ENCODE results near the gene PAK1.

The PAK1 gene

GRCh38 chr11:77289737-77290136 is 184.2 kb downstream of the PAK1 start:
- Mint-ChIP-seq H3K36me3 (ENCODE audit: low read depth) (no peaks in the 10 kb centered on the region), H3K27ac (no peak overlapping the region), H3K27me3 (peaks cover 41% of the 10 kb centered on the region), H3K4me1 (ENCODE audit: low read depth) (no peaks in the 10 kb centered on the region), H3K9me3 (no peaks in the 10 kb centered on the region), H3K4me3 (no peak overlapping the region)
- no peak for DNase-seq

GRCh38 chr11:77287615-77288273 is 186.2 kb downstream of the PAK1 start:
- Mint-ChIP-seq H3K36me3 (ENCODE audit: low read depth) (no peaks in the 10 kb centered on the region), H3K4me3 (no peak overlapping the region), H3K9me3 (no peaks in the 10 kb centered on the region), H3K27ac (no peak overlapping the region), H3K27me3 (peaks cover 37% of the 10 kb centered on the region), H3K4me1 (ENCODE audit: low read depth) (no peaks in the 10 kb centered on the region)
- DNase-seq: no peak

- Mint-ChIP-seq H3K27ac (no peak overlapping the region), H3K27me3 (peaks cover 37% of the 10 kb centered on the region), H3K36me3 (ENCODE audit: low read depth) (no peaks in the 10 kb centered on the region), H3K4me3 (no peak overlapping the region), H3K9me3 (no peaks in the 10 kb centered on the region), H3K4me1 (ENCODE audit: low read depth) (no peaks in the 10 kb centered on the region)
- no peak for DNase-seq
Measured at GRCh38 chr11:77287136-77287535, 186.8 kb downstream of the PAK1 start.

GRCh38 chr11:77284476-77285468 is 189.1 kb downstream of the PAK1 start:
- Mint-ChIP-seq H3K4me3 (no peak overlapping the region), H3K27ac (no peak overlapping the region), H3K27me3 (peaks cover 37% of the 10 kb centered on the region), H3K9me3 (no peaks in the 10 kb centered on the region), H3K4me1 (ENCODE audit: low read depth) (no peaks in the 10 kb centered on the region), H3K36me3 (ENCODE audit: low read depth) (no peaks in the 10 kb centered on the region)
- no peak for DNase-seq

GRCh38 chr11:77283101-77283500 is 190.8 kb downstream of the PAK1 start:
- H3K27me3 Mint-ChIP-seq: peaks cover 42% of the 10 kb centered on the region
- no peaks in the 10 kb centered on the region for H3K4me1 Mint-ChIP-seq (ENCODE audit: low read depth)
- no peak overlapping the region for H3K27ac Mint-ChIP-seq
- DNase-seq: no peak
- no peaks in the 10 kb centered on the region for H3K36me3 Mint-ChIP-seq (ENCODE audit: low read depth)
- H3K4me3 Mint-ChIP-seq: no peak overlapping the region
- no peaks in the 10 kb centered on the region for H3K9me3 Mint-ChIP-seq

GRCh38 chr11:77278595-77279506 is 195.0 kb downstream of the PAK1 start:
- H3K4me3 Mint-ChIP-seq: no peak overlapping the region
- DNase-seq: no peak
- H3K4me1 Mint-ChIP-seq (ENCODE audit: low read depth): no peaks in the 10 kb centered on the region

GRCh38 chr11:77276271-77276670 is 197.6 kb downstream of the PAK1 start:
- Mint-ChIP-seq H3K27me3 (peaks cover 24% of the 10 kb centered on the region), H3K4me1 (ENCODE audit: low read depth) (no peaks in the 10 kb centered on the region), H3K4me3 (no peak overlapping the region), H3K9me3 (no peaks in the 10 kb centered on the region), H3K36me3 (ENCODE audit: low read depth) (no peaks in the 10 kb centered on the region), H3K27ac (no peak overlapping the region)
- DNase-seq: no peak

More at GRCh38 chr11:77278595-77279506, 195.0 kb downstream of the PAK1 start:
- no peaks in the 10 kb centered on the region for H3K36me3 Mint-ChIP-seq (ENCODE audit: low read depth)
- H3K27ac Mint-ChIP-seq: no peak overlapping the region
- peaks cover 23% of the 10 kb centered on the region for H3K27me3 Mint-ChIP-seq
- no peaks in the 10 kb centered on the region for H3K9me3 Mint-ChIP-seq

Measured in activated T-cell treated with anti-CD3 and anti-CD28 coated beads, Interleukin-2, amount 50 U/mL, for 24 hours (primary cell).